C4-2B (cell line): ENCODE data around the gene CFAP119.
A peak's percentile ranks its signal among the peaks of the same experiment; 100 is the strongest.

Experiments used
- H3K27ac ChIP-seq: fragments of 450-650 bp; 2 replicates; pipeline ENCODE4 v1.5.1; 2017
- ZFX ChIP-seq: fragments of 450-650 bp; IDR thresholded peaks from 2 replicates; pipeline ENCODE4 v1.6.1; 2017
- TF ChIP-seq, protein P1 (sequence below): fragments of 450-650 bp; conservative IDR thresholded peaks from 2 replicates; pipeline ENCODE4 v1.5.1; 2017; ENCODE audit warnings: mild to moderate bottlenecking

CFAP119 gene

GRCh38 chr16:30745082-30745481 lies 16.8 kb downstream of the CFAP119 start:
- H3K27ac ChIP-seq = no peak overlapping the region
- no peak for TF ChIP-seq ZFX
- TF ChIP-seq, protein P1, sequence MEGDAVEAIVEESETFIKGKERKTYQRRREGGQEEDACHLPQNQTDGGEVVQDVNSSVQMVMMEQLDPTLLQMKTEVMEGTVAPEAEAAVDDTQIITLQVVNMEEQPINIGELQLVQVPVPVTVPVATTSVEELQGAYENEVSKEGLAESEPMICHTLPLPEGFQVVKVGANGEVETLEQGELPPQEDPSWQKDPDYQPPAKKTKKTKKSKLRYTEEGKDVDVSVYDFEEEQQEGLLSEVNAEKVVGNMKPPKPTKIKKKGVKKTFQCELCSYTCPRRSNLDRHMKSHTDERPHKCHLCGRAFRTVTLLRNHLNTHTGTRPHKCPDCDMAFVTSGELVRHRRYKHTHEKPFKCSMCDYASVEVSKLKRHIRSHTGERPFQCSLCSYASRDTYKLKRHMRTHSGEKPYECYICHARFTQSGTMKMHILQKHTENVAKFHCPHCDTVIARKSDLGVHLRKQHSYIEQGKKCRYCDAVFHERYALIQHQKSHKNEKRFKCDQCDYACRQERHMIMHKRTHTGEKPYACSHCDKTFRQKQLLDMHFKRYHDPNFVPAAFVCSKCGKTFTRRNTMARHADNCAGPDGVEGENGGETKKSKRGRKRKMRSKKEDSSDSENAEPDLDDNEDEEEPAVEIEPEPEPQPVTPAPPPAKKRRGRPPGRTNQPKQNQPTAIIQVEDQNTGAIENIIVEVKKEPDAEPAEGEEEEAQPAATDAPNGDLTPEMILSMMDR = no peak

GRCh38 chr16:30744183-30744582 lies 17.7 kb downstream of the CFAP119 start:
- H3K27ac ChIP-seq = no peak overlapping the region
- TF ChIP-seq, protein P1 = no peak
- no peak for TF ChIP-seq ZFX

DNA sequence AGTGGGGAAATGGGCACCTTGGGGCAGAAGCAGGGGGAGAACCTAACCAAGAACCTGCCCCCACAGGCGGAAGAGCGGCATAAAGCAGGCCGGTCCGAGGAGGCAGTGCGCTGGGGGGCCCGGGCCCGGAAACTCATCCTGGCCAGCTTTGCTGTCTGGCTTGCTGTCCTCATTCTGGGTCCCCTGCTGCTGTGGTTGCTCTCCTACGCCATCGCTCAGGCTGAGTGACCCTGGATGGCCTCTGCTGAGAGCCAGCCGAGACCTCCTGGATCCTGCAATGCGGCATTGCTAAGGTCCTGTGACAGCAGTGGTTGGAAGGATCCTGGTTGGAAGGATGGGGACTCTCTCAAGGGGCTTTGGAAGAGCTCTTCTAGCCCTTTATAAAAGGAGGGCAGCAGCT lies 18.1 kb downstream of the CFAP119 start:
- TF ChIP-seq, protein P1 = no peak
- TF ChIP-seq ZFX = no peak
- H3K27ac ChIP-seq = no peak overlapping the region

DNA sequence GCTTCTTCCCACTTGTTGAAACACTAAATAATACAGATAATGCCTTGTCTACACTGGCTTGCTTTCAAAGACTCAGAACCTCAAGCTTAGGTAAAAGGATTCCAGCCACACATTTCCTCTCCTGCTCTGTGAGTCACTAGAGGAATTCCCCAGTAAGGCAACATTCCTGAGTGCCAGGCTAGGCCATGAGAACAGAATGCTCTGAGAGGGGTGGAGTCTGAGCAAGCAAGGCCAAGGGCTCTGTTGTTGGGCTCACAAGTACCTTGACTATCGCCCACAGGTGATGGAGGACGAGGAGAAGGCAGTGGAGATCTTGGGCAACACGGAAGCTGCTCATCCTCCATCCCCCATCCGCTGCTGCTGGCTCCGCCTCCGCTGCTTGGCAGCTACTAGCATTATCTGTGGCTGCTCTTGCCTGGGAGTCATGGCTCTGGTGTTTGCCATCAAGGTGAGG lies 20.4 kb downstream of the CFAP119 start:
- H3K27ac ChIP-seq = no peak overlapping the region
- no peak for TF ChIP-seq ZFX
- TF ChIP-seq, protein P1 = no peak

GRCh38 chr16:30740364-30741251 lies 21.3 kb downstream of the CFAP119 start:
- TF ChIP-seq ZFX = no peak
- TF ChIP-seq, protein P1 = no peak
- peak overlapping the region; percentile 59 for H3K27ac ChIP-seq

DNA sequence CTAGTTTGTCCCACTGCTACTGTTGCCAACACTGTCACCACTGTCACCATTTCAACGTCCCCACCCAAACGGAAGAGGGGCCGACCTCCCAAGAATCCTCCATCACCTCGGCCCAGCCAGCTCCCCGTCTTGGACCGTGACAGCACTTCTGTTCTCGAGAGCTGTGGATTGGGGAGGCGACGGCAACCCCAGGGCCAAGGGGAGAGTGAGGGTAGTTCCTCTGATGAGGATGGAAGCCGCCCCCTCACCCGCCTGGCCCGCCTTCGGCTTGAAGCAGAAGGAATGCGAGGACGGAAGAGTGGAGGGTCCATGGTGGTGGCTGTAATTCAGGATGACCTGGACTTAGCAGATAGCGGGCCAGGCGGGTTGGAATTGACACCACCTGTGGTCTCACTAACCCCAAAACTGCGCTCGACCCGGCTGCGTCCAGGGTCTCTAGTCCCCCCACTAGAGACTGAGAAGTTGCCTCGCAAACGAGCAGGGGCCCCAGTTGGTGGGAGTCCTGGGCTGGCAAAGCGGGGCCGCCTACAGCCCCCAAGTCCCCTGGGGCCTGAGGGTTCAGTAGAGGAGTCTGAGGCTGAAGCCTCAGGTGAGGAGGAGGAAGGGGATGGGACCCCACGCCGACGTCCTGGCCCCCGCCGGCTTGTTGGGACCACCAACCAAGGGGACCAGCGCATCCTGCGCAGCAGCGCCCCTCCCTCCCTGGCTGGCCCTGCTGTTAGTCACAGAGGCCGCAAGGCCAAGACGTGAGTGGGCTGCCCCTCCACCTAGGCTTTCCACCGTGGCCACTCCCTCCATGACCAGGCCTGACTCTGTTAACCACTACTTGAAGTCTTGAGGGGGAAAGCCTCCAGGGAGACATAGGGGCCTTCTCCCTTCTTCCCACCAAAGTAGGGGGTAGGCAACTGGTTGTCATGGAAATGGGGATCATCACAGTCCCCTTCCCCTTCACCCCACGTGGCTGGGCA lies 22.6 kb downstream of the CFAP119 start:
- TF ChIP-seq, protein P1 = no peak
- no peak for TF ChIP-seq ZFX
- peak overlapping the region; percentile 59 for H3K27ac ChIP-seq
